PC-3 (cell line): ENCODE data around the gene HIRA. TPM values are rescaled to one million over a fixed set of nuclear protein-coding genes. Genes with fewer than 3 reads are reported as not detected.

Source experiments
- ATAC-seq: fragments of 200-7000 bp; cut with Tn5 transposase; 2 replicates; pipeline ENCODE4 v1.9.1; 2020; ENCODE audit warnings: mild to moderate bottlenecking, moderate library complexity
- BruUV-seq: library from RNA; stranded (reverse); fragments of 400-500 nt; replicated peaks from 2 replicates; lab custom pipeline; 2021; lab: Mats Ljungman, UMichigan
- CTCF ChIA-PET: fragments of 300-600 bp; sonication (Branson Sonifier 250); formaldehyde crosslinking; loops from one replicate; lab custom pipeline; 2022; ENCODE audit warnings: antibody characterized with exemption; lab: Charles Lee
- POLR2A ChIA-PET: fragments of 300-600 bp; sonication (Branson Sonifier 250); formaldehyde crosslinking; loops from one replicate; lab custom pipeline; 2022; ENCODE audit warnings: antibody characterized with exemption; ENCODE audit not compliant: unreplicated experiment; lab: Charles Lee
- DNase-seq: peaks from one replicate; pipeline ENCODE4 v3.0.0-alpha.2; 2015
- H2AFZ ChIP-seq: fragments of 300-600 bp; sonication (generic); 2 replicates; pipeline ENCODE4 v1.6.0; 2016; ENCODE audit warnings: antibody characterized with exemption, low read length
- H3F3A ChIP-seq: fragments of 300-600 bp; sonication (generic); one replicate; pipeline ENCODE4 v1.6.0; 2017; ENCODE audit warnings: antibody characterized with exemption, low read length, control low read depth, mild to moderate bottlenecking; ENCODE audit not compliant: unreplicated experiment
- H3K27ac ChIP-seq: fragments of 300-600 bp; sonication (generic); 2 replicates; pipeline ENCODE4 v1.5.1; 2016; ENCODE audit warnings: mild to moderate bottlenecking, low read length
- H3K27me3 ChIP-seq: fragments of 300-600 bp; sonication (generic); 2 replicates; pipeline ENCODE4 v1.6.1; 2016; ENCODE audit warnings: low read length, mixed read lengths
- H3K36me3 ChIP-seq: fragments of 300-600 bp; sonication (generic); 2 replicates; pipeline ENCODE4 v1.6.1; 2016; ENCODE audit warnings: low read depth, mixed run types, low read length, mixed read lengths
- H3K4me1 ChIP-seq: fragments of 300-600 bp; sonication (generic); 2 replicates; pipeline ENCODE4 v1.5.1; 2016; ENCODE audit warnings: low read length; ENCODE audit not compliant: insufficient read depth
- H3K4me2 ChIP-seq: fragments of 300-600 bp; sonication (generic); 2 replicates; pipeline ENCODE4 v1.6.0; 2016; ENCODE audit warnings: low read length
- H3K4me3 ChIP-seq: fragments of 300-600 bp; sonication (generic); 2 replicates; pipeline ENCODE4 v1.5.1; 2016; ENCODE audit warnings: mild to moderate bottlenecking, low read length, mixed read lengths
- H3K79me2 ChIP-seq: fragments of 300-600 bp; sonication (generic); 2 replicates; pipeline ENCODE4 v1.6.1; 2017; ENCODE audit warnings: low read length, mixed read lengths
- H3K9ac ChIP-seq: fragments of 300-600 bp; sonication (generic); 2 replicates; pipeline ENCODE4 v1.6.0; 2016; ENCODE audit warnings: mild to moderate bottlenecking, low read length
- H3K9me2 ChIP-seq: fragments of 300-600 bp; sonication (generic); replicated peaks from 2 replicates; pipeline ENCODE4 v1.6.1; 2016; ENCODE audit warnings: mixed run types, low read length, mixed read lengths
- H3K9me3 ChIP-seq: fragments of 300-600 bp; sonication (generic); 2 replicates; pipeline ENCODE4 v1.6.1; 2016; ENCODE audit warnings: low read length, mixed read lengths
- H4K20me1 ChIP-seq: fragments of 300-600 bp; sonication (generic); 2 replicates; pipeline ENCODE4 v1.6.1; 2016; ENCODE audit warnings: low read length, mixed read lengths
- CTCF ChIP-seq: fragments of 300-600 bp; sonication (generic); conservative IDR thresholded peaks from 2 replicates; pipeline ENCODE4 v1.5.1; 2017; ENCODE audit warnings: antibody characterized with exemption, low read depth, mild to moderate bottlenecking, low read length
- EZH2 ChIP-seq: fragments of 300-600 bp; sonication (generic); IDR thresholded peaks from one replicate; pipeline ENCODE4 v1.6.1; 2017; ENCODE audit warnings: antibody characterized with exemption, mild to moderate bottlenecking, low read length; ENCODE audit not compliant: unreplicated experiment
- EZH2phosphoT487 ChIP-seq: fragments of 300-600 bp; sonication (generic); IDR thresholded peaks from 2 replicates; pipeline ENCODE4 v1.6.1; 2018; ENCODE audit warnings: mild to moderate bottlenecking, antibody characterized with exemption, low read length, borderline replicate concordance
- intact Hi-C: fragments of 100-400 bp; cut with micrococcal nuclease; formaldehyde crosslinking; loops from 2 replicates; pipeline ENCODE4 v1.9.0; 2023
- total RNA-seq: library from RNA; depleted of rRNA; stranded (reverse); fragments of >200 nt; gene quantifications from 2 replicates; pipeline ENCODE4 v1.2.3, GENCODE V29; 2014

The HIRA gene
- total RNA-seq, 1 experiment from 2014 or later = 12.4 TPM

GRCh38 chr22:19434401-19434800 lies 2.9 kb upstream of the HIRA start:
- peaks cover 2% of the 10 kb centered on the region; the same call in 1 of the 2 replicates for H4K20me1 ChIP-seq
- H3K36me3 ChIP-seq = peaks cover 5% of the 10 kb centered on the region; the same call in 1 of the 2 replicates
- no peak overlapping the region for H3K4me2 ChIP-seq
- H3K9me2 ChIP-seq = no peaks in the 10 kb centered on the region
- H3F3A ChIP-seq = no peaks in the 10 kb centered on the region
- ATAC-seq = no peak
- intact Hi-C loops = no loop called here
- POLR2A ChIA-PET = no interaction called here
- no peak overlapping the region for H2AFZ ChIP-seq
- CTCF ChIA-PET = no interaction called here
- H3K4me3 ChIP-seq = no peak overlapping the region
- H3K4me1 ChIP-seq = peaks cover 13% of the 10 kb centered on the region
- no peak overlapping the region for H3K27ac ChIP-seq
- BruUV-seq = no TSS peak
- TF ChIP-seq EZH2phosphoT487 (no peak), EZH2 (no peak), CTCF (no peak)
- DNase-seq = no peak
- H3K27me3 ChIP-seq = no peaks in the 10 kb centered on the region
- H3K9me3 ChIP-seq = no peaks in the 10 kb centered on the region
- peaks cover 34% of the 10 kb centered on the region for H3K79me2 ChIP-seq
- H3K9ac ChIP-seq = no peak overlapping the region

- Histone ChIP-seq H3F3A (no peaks in the 10 kb centered on the region), H3K4me3 (peak within 1 kb of the TSS; percentile 98), H3K36me3 (peaks cover 5% of the 10 kb centered on the region; the same call in 1 of the 2 replicates), H3K9me3 (no peaks in the 10 kb centered on the region), H2AFZ (peak within 1 kb of the TSS; percentile 84), H3K27me3 (no peaks in the 10 kb centered on the region), H3K4me1 (peaks cover 24% of the 10 kb centered on the region), H3K4me2 (peak within 1 kb of the TSS; percentile 100), H3K27ac (peak within 1 kb of the TSS; percentile 91), H4K20me1 (peaks cover 13% of the 10 kb centered on the region), H3K9ac (peak within 1 kb of the TSS; percentile 100), H3K9me2 (no peaks in the 10 kb centered on the region), H3K79me2 (peaks cover 55% of the 10 kb centered on the region)
- peak; percentile 86 for ATAC-seq
- DNase-seq = peak; percentile 91
- TF ChIP-seq CTCF = no peak
- no peak for TF ChIP-seq EZH2
- no peak for TF ChIP-seq EZH2phosphoT487
- POLR2A ChIA-PET = no interaction called here
- intact Hi-C loops = no loop called here
- BruUV-seq = no TSS peak
- CTCF ChIA-PET = no interaction called here
These were observed 759 bp upstream of the HIRA start, which contains the start of gene MRPL40 for GRCh38 chr22:19432133-19432851. Gene MRPL40, plus strand, starts transcription at chr22:19432545. Its CDS starts 10 bp downstream, at chr22:19432555.
